Fibroblast of lung (primary cell): Measurements from ENCODE around the gene IL17C. TPM values are rescaled to one million over a fixed set of nuclear protein-coding genes. Genes with fewer than 3 reads are reported as not detected.

Experiments used
- DNase-seq, 2 donors: peaks; one replicate each; pipeline versions ENCODE4 v3.0.0 to v3.0.0-alpha.2; 2010; ENCODE audit warnings: low read depth in 2 of 2
- H2AFZ ChIP-seq: 2 replicates; pipeline ENCODE4 v1.5.1; 2012; ENCODE audit warnings: low read length, control low read depth, inconsistent platforms
- H3K27ac ChIP-seq: 2 replicates; pipeline ENCODE4 v1.5.1; 2011; ENCODE audit warnings: low read length, control low read depth; ENCODE audit not compliant: insufficient read depth
- H3K27me3 ChIP-seq: 2 replicates; pipeline ENCODE4 v1.5.1; 2011; ENCODE audit warnings: mild to moderate bottlenecking, low read length; ENCODE audit not compliant: control insufficient read depth, insufficient read depth
- H3K36me3 ChIP-seq: 2 replicates; pipeline ENCODE4 v1.5.1; 2011; ENCODE audit warnings: low read length; ENCODE audit not compliant: control insufficient read depth, insufficient read depth
- H3K4me1 ChIP-seq: 2 replicates; pipeline ENCODE4 v1.5.1; 2011; ENCODE audit warnings: low read length; ENCODE audit not compliant: control insufficient read depth, insufficient read depth; ENCODE audit errors: extremely low read depth
- H3K4me2 ChIP-seq: 2 replicates; pipeline ENCODE4 v1.5.1; 2011; ENCODE audit warnings: low read length, control low read depth; ENCODE audit not compliant: insufficient read depth; ENCODE audit errors: extremely low read depth
- H3K4me3 ChIP-seq, 4 experiments: fragments of 200-600 bp in 1 of 4; sonication (generic) in 1 of 4; replicated peaks in 1 of 4; 2 replicates each; pipeline ENCODE4 v1.5.1; 2011 to 2016; ENCODE audit warnings: low read length in 4 of 4, low read depth in 3 of 4, mild to moderate bottlenecking in 3 of 4, control low read depth in 2 of 4, inconsistent platforms in 1 of 4, mixed read lengths in 1 of 4; ENCODE audit not compliant: insufficient read depth in 1 of 4; ENCODE audit errors: control extremely low read depth in 1 of 4
- H3K79me2 ChIP-seq: 2 replicates; pipeline ENCODE4 v1.5.1; 2012; ENCODE audit warnings: mild to moderate bottlenecking, low read length, inconsistent platforms; ENCODE audit not compliant: control insufficient read depth, insufficient read depth
- H3K9ac ChIP-seq: 2 replicates; pipeline ENCODE4 v1.5.1; 2011; ENCODE audit warnings: mild to moderate bottlenecking, low read length, control low read depth; ENCODE audit not compliant: insufficient read depth
- H3K9me3 ChIP-seq: 2 replicates; pipeline ENCODE4 v1.5.1; 2012; ENCODE audit warnings: low read depth, low read length; ENCODE audit not compliant: control insufficient read depth, insufficient read depth
- H4K20me1 ChIP-seq: 2 replicates; pipeline ENCODE4 v1.5.1; 2011; ENCODE audit warnings: low read length; ENCODE audit not compliant: control insufficient read depth, insufficient read depth; ENCODE audit errors: extremely low read depth
- EZH2 ChIP-seq: IDR thresholded peaks from 2 replicates; pipeline ENCODE4 v1.5.1; 2012; ENCODE audit warnings: low read length, control low read depth, mild to moderate bottlenecking; ENCODE audit errors: missing control alignments
- polyA plus RNA-seq, 2 donors: library from polyadenylated mRNA; depleted of rRNA in 1 of 2; stranded (reverse) in 1 of 2; unstranded in 1 of 2; fragments of >200 nt; gene quantifications; 2 replicates each; pipeline ENCODE4 v1.2.1, GENCODE V29; 2011 to 2012; ENCODE audit warnings: missing spikeins in 1 of 2
- total RNA-seq: library from RNA; depleted of rRNA; stranded (reverse); fragments of >200 nt; gene quantifications from 2 replicates; pipeline ENCODE4 v1.2.1, GENCODE V29; 2014
- TF ChIP-seq, protein P1 (sequence below), 2 donors: IDR thresholded peaks in 1 of 2; conservative IDR thresholded peaks in 1 of 2; 1 replicate in 1 of 2; 2 replicates in 1 of 2; pipeline ENCODE4 v1.5.1; 2011 to 2012; ENCODE audit warnings: low read length in 2 of 2, control low read depth in 1 of 2, inconsistent platforms in 1 of 2, low read depth in 1 of 2, mild to moderate bottlenecking in 1 of 2

IL17C gene
- total and polyA plus RNA-seq, 2 donors (not counting 1 experiment from before 2014, with no cell fraction given): not detected

DNA sequence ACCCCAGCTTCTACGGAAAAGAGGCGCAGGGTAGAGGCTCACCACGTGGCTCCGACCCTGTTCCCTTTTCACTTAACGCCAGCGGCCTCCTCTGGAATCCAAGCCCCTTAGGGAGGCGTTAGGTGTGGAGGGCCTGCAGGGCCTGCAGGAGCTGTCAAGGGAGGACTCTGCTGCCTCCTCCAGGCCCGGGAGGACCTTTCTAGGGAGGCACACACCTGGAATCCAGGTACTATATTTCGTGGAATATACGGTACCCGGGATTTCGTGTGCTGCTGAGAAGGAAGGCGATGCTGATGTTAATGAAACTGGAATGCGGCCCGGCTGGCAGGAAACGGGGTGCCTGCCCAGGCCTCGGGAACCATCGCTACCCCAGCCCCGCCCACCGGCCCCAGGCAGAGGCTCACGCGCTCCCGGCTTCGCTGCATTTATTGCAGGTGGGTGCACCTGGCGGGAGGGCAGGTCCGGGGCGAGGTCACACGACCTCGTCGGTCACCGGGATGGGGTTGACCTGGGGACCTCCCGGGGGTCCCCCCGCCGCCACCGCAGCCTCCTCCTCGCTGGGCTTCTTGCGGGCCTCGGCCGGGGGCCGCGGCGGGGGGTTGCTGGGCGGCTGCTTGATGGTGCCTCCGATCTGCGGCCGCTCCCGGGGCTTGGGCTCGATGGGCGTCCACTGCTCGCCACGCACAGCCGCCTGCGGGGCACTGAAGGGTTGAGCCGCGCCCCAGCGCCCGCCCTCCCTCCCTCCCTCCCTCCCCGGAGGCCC lies 4.7 kb downstream of the IL17C start:
- no peak for DNase-seq
- peaks cover 22% of the 10 kb centered on the region for H3K27me3 ChIP-seq
- H4K20me1 ChIP-seq: no peaks in the 10 kb centered on the region
- H3K36me3 ChIP-seq: no peaks in the 10 kb centered on the region
- H2AFZ ChIP-seq: no peak overlapping the region
- no peak overlapping the region for H3K4me3 ChIP-seq
- H3K9ac ChIP-seq: no peak overlapping the region
- H3K4me1 ChIP-seq: no peaks in the 10 kb centered on the region
- H3K4me2 ChIP-seq: no peak overlapping the region
- H3K27ac ChIP-seq: no peak overlapping the region
- no peaks in the 10 kb centered on the region for H3K9me3 ChIP-seq
- H3K79me2 ChIP-seq: no peaks in the 10 kb centered on the region
- TF ChIP-seq EZH2: no peak
- TF ChIP-seq, protein P1, sequence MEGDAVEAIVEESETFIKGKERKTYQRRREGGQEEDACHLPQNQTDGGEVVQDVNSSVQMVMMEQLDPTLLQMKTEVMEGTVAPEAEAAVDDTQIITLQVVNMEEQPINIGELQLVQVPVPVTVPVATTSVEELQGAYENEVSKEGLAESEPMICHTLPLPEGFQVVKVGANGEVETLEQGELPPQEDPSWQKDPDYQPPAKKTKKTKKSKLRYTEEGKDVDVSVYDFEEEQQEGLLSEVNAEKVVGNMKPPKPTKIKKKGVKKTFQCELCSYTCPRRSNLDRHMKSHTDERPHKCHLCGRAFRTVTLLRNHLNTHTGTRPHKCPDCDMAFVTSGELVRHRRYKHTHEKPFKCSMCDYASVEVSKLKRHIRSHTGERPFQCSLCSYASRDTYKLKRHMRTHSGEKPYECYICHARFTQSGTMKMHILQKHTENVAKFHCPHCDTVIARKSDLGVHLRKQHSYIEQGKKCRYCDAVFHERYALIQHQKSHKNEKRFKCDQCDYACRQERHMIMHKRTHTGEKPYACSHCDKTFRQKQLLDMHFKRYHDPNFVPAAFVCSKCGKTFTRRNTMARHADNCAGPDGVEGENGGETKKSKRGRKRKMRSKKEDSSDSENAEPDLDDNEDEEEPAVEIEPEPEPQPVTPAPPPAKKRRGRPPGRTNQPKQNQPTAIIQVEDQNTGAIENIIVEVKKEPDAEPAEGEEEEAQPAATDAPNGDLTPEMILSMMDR (conservative IDR thresholded peaks at IDR 0.05 in 1 of 2, IDR thresholded peaks at IDR 0.05 in 1 of 2; ENCODE audit: low read depth in 1 of 2, low read length in 2 of 2): no peak

DNA sequence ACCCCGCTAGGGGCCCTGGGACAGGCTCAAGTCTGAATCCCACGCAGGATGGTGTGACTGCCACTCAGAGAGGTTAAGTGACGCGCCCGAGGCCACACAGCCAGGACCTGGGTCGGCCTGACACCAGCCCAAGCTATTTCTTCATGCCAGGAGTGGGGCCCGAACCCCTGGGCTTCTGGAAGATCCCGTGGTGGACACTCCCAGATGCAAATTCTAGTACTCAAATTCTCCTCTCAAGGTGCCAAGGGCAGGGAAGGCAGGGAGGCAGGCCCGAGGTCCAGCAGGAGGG lies 5.2 kb downstream of the IL17C start:
- H3K4me1 ChIP-seq: no peaks in the 10 kb centered on the region
- TF ChIP-seq, protein P1 (conservative IDR thresholded peaks at IDR 0.05 in 1 of 2, IDR thresholded peaks at IDR 0.05 in 1 of 2; ENCODE audit: low read depth in 1 of 2, low read length in 2 of 2): no peak
- no peak for TF ChIP-seq EZH2

DNA sequence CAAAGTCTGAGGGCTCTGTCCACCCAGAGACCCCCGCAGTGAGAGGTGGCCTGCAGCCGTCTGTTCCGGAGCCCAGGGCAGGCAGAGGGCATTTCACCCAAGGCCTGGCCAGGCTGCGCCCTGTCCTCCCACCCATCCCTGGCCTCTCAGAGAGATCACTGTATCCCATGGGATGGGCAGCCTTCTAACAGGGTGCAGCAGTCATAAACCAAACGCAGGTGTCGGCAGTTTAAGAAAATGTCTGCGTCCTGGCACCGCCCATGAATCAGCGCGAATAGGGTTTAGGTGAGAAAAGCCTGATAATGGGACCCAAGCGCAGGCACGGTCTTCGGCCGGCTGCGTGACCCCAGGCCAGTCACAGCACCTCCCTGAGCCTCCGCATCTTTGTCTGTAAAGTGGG lies 7.1 kb downstream of the IL17C start:
- Histone ChIP-seq H3K79me2 (no peaks in the 10 kb centered on the region), H3K4me2 (no peak overlapping the region)

More for the DNA sequence above, 5.2 kb downstream of the IL17C start:
- peaks cover 18% of the 10 kb centered on the region for H3K27me3 ChIP-seq
- no peak overlapping the region for H3K4me3 ChIP-seq
- H3K36me3 ChIP-seq: no peaks in the 10 kb centered on the region
- H3K79me2 ChIP-seq: no peaks in the 10 kb centered on the region
- no peak overlapping the region for H3K4me2 ChIP-seq
- no peaks in the 10 kb centered on the region for H4K20me1 ChIP-seq
- no peak overlapping the region for H2AFZ ChIP-seq
- H3K9me3 ChIP-seq: no peaks in the 10 kb centered on the region
- DNase-seq: no peak
- no peak overlapping the region for H3K9ac ChIP-seq
- no peak overlapping the region for H3K27ac ChIP-seq

More for the DNA sequence above, 7.1 kb downstream of the IL17C start:
- no peak overlapping the region for H2AFZ ChIP-seq
- H4K20me1 ChIP-seq: no peaks in the 10 kb centered on the region
- peaks cover 1% of the 10 kb centered on the region for H3K27me3 ChIP-seq
- H3K4me3 ChIP-seq: no peak overlapping the region
- TF ChIP-seq EZH2: no peak
- TF ChIP-seq, protein P1 (conservative IDR thresholded peaks at IDR 0.05 in 1 of 2, IDR thresholded peaks at IDR 0.05 in 1 of 2; ENCODE audit: low read depth in 1 of 2, low read length in 2 of 2): no peak
- H3K36me3 ChIP-seq: no peaks in the 10 kb centered on the region
- no peaks in the 10 kb centered on the region for H3K9me3 ChIP-seq
- no peak for DNase-seq
- H3K9ac ChIP-seq: no peak overlapping the region
- peaks cover 3% of the 10 kb centered on the region for H3K4me1 ChIP-seq
- H3K27ac ChIP-seq: no peak overlapping the region
